AG04450 (cell line): ENCODE measurements around the gene NDUFS7. TPM values are rescaled to one million over a fixed set of nuclear protein-coding genes. Genes with fewer than 3 reads are reported as not detected.

Source experiments
- CTCF ChIA-PET: fragments of 300-600, 350-600 bp; formaldehyde crosslinking; extraction: SDS; loops from one replicate; lab custom pipeline; 2022; ENCODE audit warnings: antibody characterized with exemption, inconsistent platforms; lab: Charles Lee
- POLR2A ChIA-PET: fragments of 350-600 bp; formaldehyde crosslinking; extraction: SDS; loops from one replicate; lab custom pipeline; 2021; ENCODE audit warnings: antibody characterized with exemption, inconsistent platforms; lab: Yijun Ruan, JAX
- DNase-seq: peaks from one replicate; pipeline ENCODE4 v3.0.0-alpha.2; 2011; ENCODE audit warnings: low read depth, low spot score
- H3K27ac ChIP-seq: one replicate; pipeline ENCODE4 v1.5.1; 2012; ENCODE audit warnings: low read depth, low read length, control low read depth
- H3K27me3 ChIP-seq: one replicate; pipeline ENCODE4 v1.6.0; 2012; ENCODE audit warnings: low read length; ENCODE audit not compliant: control insufficient read depth, insufficient read depth
- H3K4me3 ChIP-seq: 2 replicates; pipeline ENCODE4 v1.5.1; 2011; ENCODE audit warnings: mild to moderate bottlenecking, low read depth, low read length, control low read depth
- H3K9me3 ChIP-seq: 2 replicates; pipeline ENCODE4 v1.5.1; 2012; ENCODE audit warnings: low read length; ENCODE audit not compliant: control insufficient read depth, insufficient read depth
- CTCF ChIP-seq: IDR thresholded peaks from 2 replicates; pipeline ENCODE4 v1.5.1; 2011; ENCODE audit warnings: low read depth, low read length, control low read depth, inconsistent platforms
- polyA plus RNA-seq: library from polyadenylated mRNA; depleted of rRNA; stranded (reverse); fragments of >200 nt; gene quantifications from 2 replicates; pipeline ENCODE4 v1.2.3, GENCODE V29; 2011

The NDUFS7 gene
- polyA plus RNA-seq, 1 experiment, result 26.1 TPM

- ChIA-PET POLR2A (interaction anchor here (0.9 kb wide), 1 partner anchor 23 kb away, joined by 5 read pairs; no protein-coding TSS in a partner anchor), CTCF (interaction anchor here (0.6 to 1.6 kb wide), 2 partner anchors 24 to 31 kb away, joined by 3 to 4 read pairs; no protein-coding TSS in a partner anchor)
- H3K27ac ChIP-seq, result no peak overlapping the region
- no peaks in the 10 kb centered on the region for H3K27me3 ChIP-seq
- DNase-seq, result no peak
- TF ChIP-seq CTCF, result no peak
- H3K4me3 ChIP-seq, result no peak overlapping the region
- H3K9me3 ChIP-seq, result no peaks in the 10 kb centered on the region; the same call in 1 of the 2 replicates
Measured at GRCh38 chr19:1412995-1413800, 29.5 kb downstream of the NDUFS7 start.

- no peaks in the 10 kb centered on the region; the same call in 1 of the 2 replicates for H3K9me3 ChIP-seq
- ChIA-PET POLR2A (interaction anchor here (1.9 kb wide), 1 partner anchor 147 kb away, joined by 5 read pairs; the partner anchor contains the start of gene CIRBP), CTCF (interaction anchor here (1.1 kb wide), 1 partner anchor 20 kb away, joined by 3 read pairs; no protein-coding TSS in a partner anchor)
- TF ChIP-seq CTCF, result no peak
- DNase-seq, result no peak
- peak overlapping the region; percentile 32 for H3K4me3 ChIP-seq
- H3K27me3 ChIP-seq, result no peaks in the 10 kb centered on the region
- peak overlapping the region; percentile 93 for H3K27ac ChIP-seq
Measured at GRCh38 chr19:1416014-1416841, 32.5 kb downstream of the NDUFS7 start.

- no peaks in the 10 kb centered on the region; the same call in 1 of the 2 replicates for H3K9me3 ChIP-seq
- no peak for TF ChIP-seq CTCF
- ChIA-PET POLR2A (interaction anchor here (0.6 to 1.9 kb wide), 2 partner anchors 35 to 148 kb away, joined by 5 to 11 read pairs; partner anchors contain the start of gene CIRBP), CTCF (no interaction called here)
- no peak overlapping the region for H3K4me3 ChIP-seq
- no peaks in the 10 kb centered on the region for H3K27me3 ChIP-seq
- H3K27ac ChIP-seq, result peak overlapping the region; percentile 31
- DNase-seq, result no peak
Measured at GRCh38 chr19:1417145-1417544, 33.4 kb downstream of the NDUFS7 start.

GRCh38 chr19:1417681-1418495, 34.2 kb downstream of the NDUFS7 start:
- peak overlapping the region; percentile 11 for H3K27ac ChIP-seq
- POLR2A ChIA-PET, result interaction anchor here (1.2 to 1.9 kb wide), 2 partner anchors 9 to 149 kb away, joined by 3 to 5 read pairs; partner anchors contain the start of gene CIRBP
- H3K27me3 ChIP-seq, result no peaks in the 10 kb centered on the region

More at GRCh38 chr19:1417681-1418495, 34.2 kb downstream of the NDUFS7 start:
- no peak for DNase-seq
- TF ChIP-seq CTCF, result no peak
- Histone ChIP-seq H3K9me3 (no peaks in the 10 kb centered on the region; the same call in 1 of the 2 replicates), H3K4me3 (no peak overlapping the region)
- CTCF ChIA-PET, result no interaction called here
